AG09319 (cell line): ENCODE results near the gene TFPI2.

ENCODE experiments used
- DNase-seq: peaks from one replicate; pipeline ENCODE4 v3.0.0-alpha.2; 2010; ENCODE audit warnings: low read depth; ENCODE audit errors: extremely low read depth
- CTCF ChIP-seq: IDR thresholded peaks from 2 replicates; pipeline ENCODE4 v1.5.1; 2011; ENCODE audit warnings: low read depth, mild to moderate bottlenecking, inconsistent platforms, low read length, moderate library complexity

Gene TFPI2

DNA sequence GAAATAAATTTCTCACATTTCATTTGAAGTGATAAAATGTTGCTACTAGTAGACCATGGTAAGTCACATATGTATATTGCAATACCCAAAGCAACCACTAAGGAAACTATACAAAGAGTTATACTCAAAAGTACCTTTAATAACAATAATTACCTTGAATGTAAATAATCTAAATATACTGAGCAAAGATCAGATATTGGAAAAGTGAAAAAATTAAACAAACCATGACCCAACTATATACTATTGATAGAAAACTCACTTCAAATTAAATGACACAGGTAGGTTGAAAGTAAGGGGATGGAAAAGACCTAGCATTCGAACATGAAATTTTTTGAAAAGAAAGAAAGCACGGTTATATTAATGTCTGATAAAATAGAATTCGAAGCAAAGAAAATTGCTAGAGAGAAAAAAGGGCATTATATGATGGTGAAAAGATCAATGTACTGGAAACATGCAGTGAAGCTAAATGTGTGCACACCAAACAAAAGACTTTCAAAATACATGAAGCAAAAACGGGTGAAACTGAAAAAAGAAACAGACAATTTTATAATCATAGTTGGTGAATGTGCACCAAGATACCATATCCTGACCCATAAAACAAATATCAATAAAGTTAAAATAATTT lies 29.1 kb downstream of the TFPI2 start:
- no peak for DNase-seq
- no peak for TF ChIP-seq CTCF

DNA sequence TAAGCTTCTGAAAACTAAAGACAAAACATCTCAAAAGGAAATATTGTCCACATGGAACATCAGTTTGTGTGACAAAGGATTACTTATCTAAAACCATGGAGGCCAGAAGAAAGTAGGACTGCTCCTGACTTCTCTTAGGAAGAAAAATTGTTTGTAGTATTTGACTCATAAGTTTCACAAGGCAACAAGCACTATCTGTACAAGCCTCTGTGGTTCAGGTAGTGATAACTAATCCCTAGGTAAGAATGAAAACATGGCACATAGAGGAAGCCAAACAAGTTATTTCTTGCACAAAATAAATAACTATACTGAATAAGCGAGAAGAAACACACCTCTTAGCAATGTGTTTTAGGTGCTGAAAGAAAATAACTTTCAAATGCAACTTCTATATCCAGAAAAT lies 30.3 kb downstream of the TFPI2 start:
- no peak for TF ChIP-seq CTCF
- no peak for DNase-seq

GRCh38 chr7:93858857-93859256 lies 31.7 kb downstream of the TFPI2 start:
- DNase-seq: no peak
- no peak for TF ChIP-seq CTCF

GRCh38 chr7:93856323-93856722 lies 34.2 kb downstream of the TFPI2 start:
- DNase-seq: no peak
- TF ChIP-seq CTCF: no peak

DNA sequence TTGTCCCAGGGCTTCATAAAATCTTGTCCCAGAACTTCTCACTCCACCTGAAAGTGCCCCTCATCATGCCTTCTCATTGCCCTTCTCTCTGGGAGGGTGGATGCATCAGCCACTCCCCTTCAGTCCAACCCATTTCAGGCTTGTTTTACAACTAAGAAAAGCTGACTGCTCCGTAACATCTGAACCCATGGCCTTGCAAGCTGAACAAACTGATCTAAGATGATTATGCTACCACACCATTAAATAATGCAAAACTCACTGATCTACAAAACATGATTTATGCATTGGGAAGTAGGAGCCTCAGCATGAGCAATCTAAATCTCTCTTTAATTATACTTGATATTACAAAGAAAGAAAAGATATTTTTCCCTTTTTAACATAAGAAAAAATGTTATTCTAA lies 34.8 kb downstream of the TFPI2 start:
- no peak for TF ChIP-seq CTCF
- DNase-seq: no peak

DNA sequence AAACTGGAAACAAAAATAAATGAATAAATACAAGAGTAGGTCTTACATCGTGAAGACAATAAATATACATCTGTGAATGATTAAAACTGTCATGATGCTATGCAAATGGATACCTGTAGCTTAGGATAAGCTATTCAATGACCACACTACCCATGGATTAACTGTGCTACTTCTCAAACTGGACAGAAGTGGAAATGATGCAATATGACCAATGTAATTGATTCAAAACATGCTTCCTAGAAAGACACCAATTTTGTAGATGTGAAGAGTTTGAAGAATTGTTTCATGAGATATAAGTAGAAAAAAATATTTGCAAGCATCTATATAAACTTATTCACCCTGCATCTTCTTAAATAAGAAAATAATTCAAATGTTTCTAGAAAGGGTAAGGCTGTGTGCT lies 36.1 kb downstream of the TFPI2 start:
- no peak for DNase-seq
- no peak for TF ChIP-seq CTCF

DNA sequence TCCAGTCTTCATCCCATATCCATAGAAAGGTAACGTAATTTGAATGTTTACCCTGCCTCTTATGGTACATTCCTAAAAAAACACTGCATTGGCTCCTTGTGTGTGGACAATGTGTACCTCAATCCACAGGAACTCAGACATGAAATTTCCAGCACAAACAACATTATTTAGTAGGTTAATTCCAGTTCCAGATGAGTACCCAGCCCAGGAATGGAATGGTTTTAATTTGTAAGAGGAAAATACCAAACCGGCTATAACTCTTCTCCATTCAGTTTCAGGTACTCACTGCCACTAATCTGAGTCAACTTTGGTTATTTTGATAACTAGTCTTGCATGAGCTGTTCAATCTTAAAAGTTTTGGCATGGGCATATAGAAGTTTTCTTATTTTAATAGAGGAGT lies 39.0 kb downstream of the TFPI2 start:
- no peak for DNase-seq
- TF ChIP-seq CTCF: no peak
